HFFc6 (cell line): ENCODE data around the gene NCLN. TPM values are rescaled to one million over a fixed set of nuclear protein-coding genes. Genes with fewer than 3 reads are reported as not detected.

Experiments
- total RNA-seq, 6 experiments: library from RNA; stranded (reverse); fragmentation: NEBNext Ultra II Directional; extraction: Animal tissue kit (Norgen Biotek cat#: 25700); gene quantifications; 2 replicates in 1 of 6; 3 replicates in 5 of 6; pipeline ENCODE4 v1.2.3, GENCODE V29; 2021

NCLN gene
- total RNA-seq, 6 experiments from 2014 or later: 98.1 to 130 (median 106) TPM

Other genes starting within 250 kb of the NCLN start
- gene ZNF77, start 241.0 kb upstream of the NCLN start, total RNA-seq: 1 to 10 TPM; 1.7 to 2.6 (median 2.2) TPM
- gene TLE6, start 208.4 kb upstream of the NCLN start, total RNA-seq: 1 to 10 TPM in 5 of 6 experiments, under 1 TPM in 1; 0.82 to 3.0 (median 1.2) TPM
- under 1 TPM in 4 of 6 experiments, not detected in 2; 0.15 to 0.67 (median 0.46) TPM for gene TLE2, start 156.7 kb upstream of the NCLN start, total RNA-seq
- 100 to 1,000 TPM; 332 to 383 (median 356) TPM for gene TLE5, start 123.4 kb upstream of the NCLN start, total RNA-seq
- 10 to 100 TPM; 72.0 to 86.0 (median 77.6) TPM for gene GNA11, start 91.6 kb upstream of the NCLN start, total RNA-seq
- not detected for gene GNA15, start 49.9 kb upstream of the NCLN start, total RNA-seq
- gene S1PR4, start 7.2 kb upstream of the NCLN start, total RNA-seq: not detected
- gene CELF5, start 38.7 kb downstream of the NCLN start, total RNA-seq: under 1 TPM in 3 of 6 experiments, not detected in 3; 0.20 to 0.46 (median 0.30) TPM
- gene NFIC, start 180.7 kb downstream of the NCLN start, total RNA-seq: 100 to 1,000 TPM; 186 to 219 (median 211) TPM